Spleen (tissue), 11 donors: Measurements from ENCODE around the gene CSK. TPM values are rescaled to one million over a fixed set of nuclear protein-coding genes. Genes with fewer than 3 reads are reported as not detected.
A peak's percentile ranks its signal among the peaks of the same experiment; 100 is the strongest.

Source experiments
- DNase-seq: peaks from one replicate; pipeline ENCODE4 v3.0.0-alpha.2; 2020
- H3K27ac ChIP-seq, 8 donors: fragments of 200-600 bp; sonication (generic) in 7 of 8; 1 replicate in 4 of 8; 2 replicates in 4 of 8; pipeline versions ENCODE4 v1.5.0 to v1.8.0; 2016 to 2021; ENCODE audit warnings: inconsistent platforms in 4 of 8, mild to moderate bottlenecking in 4 of 8, moderate library complexity in 1 of 8
- H3K27me3 ChIP-seq, 7 donors: fragments of 200-600 bp; sonication (generic) in 6 of 7; replicated peaks in 1 of 7; 1 replicate in 4 of 7; 2 replicates in 3 of 7; pipeline versions ENCODE4 v1.5.0 to v1.8.0; 2016 to 2021; ENCODE audit warnings: inconsistent platforms in 3 of 7, mild to moderate bottlenecking in 1 of 7
- H3K36me3 ChIP-seq, 6 donors: fragments of 200-600 bp; sonication (generic) in 5 of 6; 1 replicate in 4 of 6; 2 replicates in 2 of 6; pipeline versions ENCODE4 v1.5.0 to v1.8.0; 2016 to 2021; ENCODE audit warnings: inconsistent platforms in 2 of 6
- H3K4me1 ChIP-seq, 6 donors: fragments of 200-600 bp; sonication (generic) in 5 of 6; 1 replicate in 3 of 6; 2 replicates in 3 of 6; pipeline versions ENCODE4 v1.5.0 to v1.8.0; 2016 to 2021; ENCODE audit warnings: inconsistent platforms in 3 of 6
- H3K4me3 ChIP-seq, 8 donors: fragments of 200-600 bp; sonication (generic) in 7 of 8; 1 replicate in 4 of 8; 2 replicates in 4 of 8; pipeline versions ENCODE4 v1.5.0 to v1.8.0; 2016 to 2021; ENCODE audit warnings: inconsistent platforms in 4 of 8, mild to moderate bottlenecking in 4 of 8, moderate library complexity in 2 of 8
- H3K9me3 ChIP-seq, 8 donors: fragments of 200-600 bp; sonication (generic) in 7 of 8; 1 replicate in 4 of 8; 2 replicates in 4 of 8; pipeline versions ENCODE4 v1.5.0 to v1.8.0; 2016 to 2021; ENCODE audit warnings: inconsistent platforms in 4 of 8
- CTCF ChIP-seq, 11 experiments: fragments of 200-600 bp in 7 of 11; fragments of 450-650 bp in 4 of 11; sonication (generic) in 4 of 11; IDR thresholded peaks in 8 of 11; conservative IDR thresholded peaks in 3 of 11; 1 replicate in 7 of 11; 2 replicates in 4 of 11; pipeline versions ENCODE4 v1.4.0 to v1.8.0; 2016 to 2021; ENCODE audit warnings: antibody characterized with exemption in 11 of 11, inconsistent platforms in 4 of 11, mild to moderate bottlenecking in 1 of 11
- POLR2A ChIP-seq, 3 donors: fragments of 450-650 bp; IDR thresholded peaks; one replicate each; pipeline ENCODE4 v1.5.1; 2017; ENCODE audit warnings: antibody characterized with exemption in 3 of 3, mild to moderate bottlenecking in 1 of 3
- POLR2AphosphoS5 ChIP-seq, 3 donors: sonication (generic); formaldehyde crosslinking; IDR thresholded peaks; one replicate each; pipeline ENCODE4 v1.5.1; 2017; ENCODE audit warnings: antibody characterized with exemption in 3 of 3
- WGBS, 5 donors: extraction: QIAGEN DNeasy Blood & Tissue Kit in 3 of 5; methylation state at CpG; one replicate each; pipeline versions ENCODE4 v1.1.5 to v1.1.7; 2013 to 2018; 5-methylcytosine and 5-hydroxymethylcytosine counted together
- intact Hi-C: fragments of 100-400 bp; cut with DNase I; formaldehyde crosslinking; loops from one replicate; pipeline ENCODE4 v1.15.0; 2023; ENCODE audit warnings: low total_unique reads
- polyA plus RNA-seq, 3 donors: library from polyadenylated mRNA; stranded (reverse); fragments of 200-250 nt; gene quantifications; one replicate each; pipeline ENCODE4 v1.2.1, GENCODE V29; 2013
- total RNA-seq, 7 donors: library from RNA; depleted of rRNA in 3 of 7; stranded (reverse); fragments of >200 nt in 3 of 7; fragmentation: NEBNext Ultra II Directional in 4 of 7; extraction: Animal tissue kit (Norgen Biotek cat#: 25700) in 4 of 7; gene quantifications; one replicate each; pipeline versions ENCODE4 v1.1.0 to v1.2.1, GENCODE V29; 2016 to 2021
- donor health status: healthy with polysubstance abuse.
- donor health status: DM: no; HTN: no; CAD: no; lungs with moderate emphysema.
- donor health status: DM: no; HTN: no; CAD: no.
- donor health status: Bipolar disorder and iron deficiency.
- donor health status: healthy.
- donor health status: DM: no; HTN: no; CAD: no.
- donor health status: DM: yes; HTN: yes; CAD: no.

CSK gene
- total and polyA plus RNA-seq, 10 donors: 121 to 281 (median 192) TPM

GRCh38 chr15:74829991-74830390, 48.1 kb downstream of the CSK start:
- 59 to 74% (median 61%) methylated on average over 6 of the region's 6 CpGs for WGBS, 5 donors
- H3K36me3 ChIP-seq: no peaks in the 10 kb centered on the region

DNA sequence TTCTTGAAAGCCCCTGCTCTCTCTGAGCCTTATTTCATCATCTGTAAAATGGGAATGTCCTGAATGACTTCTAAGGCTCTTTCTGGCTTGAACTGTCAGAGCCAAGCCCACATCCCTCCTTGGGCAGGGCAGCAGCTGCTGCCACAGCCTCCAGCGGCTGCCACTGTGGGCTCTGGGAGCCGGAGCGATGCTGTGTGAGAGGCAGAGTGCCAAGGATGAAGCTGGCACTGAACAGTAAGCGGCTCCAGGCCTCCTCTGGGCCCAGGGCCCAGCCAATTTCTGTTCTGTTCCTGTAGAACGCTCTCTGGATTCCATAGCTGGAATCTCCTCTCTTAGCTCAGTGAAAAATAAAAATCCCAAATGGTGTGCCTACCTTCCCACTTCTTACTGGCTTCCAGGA, 49.0 kb downstream of the CSK start:
- DNase-seq: no peak
- H3K27ac ChIP-seq: no peak overlapping the region
- H3K36me3 ChIP-seq: peaks cover 0 to 6% (median 2%) of the 10 kb centered on the region in 6 donors
- TF ChIP-seq POLR2A (IDR thresholded peaks at IDR 0.05) (no peak), CTCF (IDR thresholded peaks at IDR 0.05 in 8 of 11, conservative IDR thresholded peaks at IDR 0.05 in 3 of 11) (no peak), POLR2AphosphoS5 (IDR thresholded peaks at IDR 0.05) (no peak)
- H3K9me3 ChIP-seq: no peaks in the 10 kb centered on the region
- intact Hi-C loops: no loop called here
- peaks cover 0 to 31% (median 10%) of the 10 kb centered on the region in 7 donors for H3K27me3 ChIP-seq
- WGBS, 5 donors: 73 to 91% (median 89%) methylated on average over 5 of the region's 5 CpGs
- no peak overlapping the region for H3K4me3 ChIP-seq
- peaks cover 0 to 32% (median 7%) of the 10 kb centered on the region in 6 donors for H3K4me1 ChIP-seq

More at GRCh38 chr15:74829991-74830390, 48.1 kb downstream of the CSK start:
- no peak for TF ChIP-seq CTCF (IDR thresholded peaks at IDR 0.05 in 8 of 11, conservative IDR thresholded peaks at IDR 0.05 in 3 of 11)
- TF ChIP-seq POLR2A (IDR thresholded peaks at IDR 0.05): no peak
- no peak for TF ChIP-seq POLR2AphosphoS5 (IDR thresholded peaks at IDR 0.05)
- Histone ChIP-seq H3K4me3 (no peak overlapping the region), H3K27ac (no peak overlapping the region), H3K27me3 (peaks cover 0 to 38% (median 10%) of the 10 kb centered on the region in 7 donors), H3K4me1 (peaks cover 0 to 29% (median 7%) of the 10 kb centered on the region in 6 donors), H3K9me3 (no peaks in the 10 kb centered on the region)
- DNase-seq: no peak
- intact Hi-C loops: no loop called here

- peaks cover 0 to 21% (median 1%) of the 10 kb centered on the region in 6 donors for H3K4me1 ChIP-seq
- DNase-seq: no peak
- H3K9me3 ChIP-seq: no peaks in the 10 kb centered on the region
- 77 to 87% (median 81%) methylated on average over 13 to 15 of the region's 15 CpGs for WGBS, 5 donors
- peaks cover 0 to 20% (median 5%) of the 10 kb centered on the region in 7 donors for H3K27me3 ChIP-seq
- intact Hi-C loops: no loop called here
- peaks cover 0 to 17% (median 9%) of the 10 kb centered on the region in 6 donors for H3K36me3 ChIP-seq
- no peak overlapping the region for H3K27ac ChIP-seq
- no peak overlapping the region for H3K4me3 ChIP-seq
- TF ChIP-seq POLR2AphosphoS5 (IDR thresholded peaks at IDR 0.05) (peak in 2 of 3 donors; percentile 12 to 16), POLR2A (IDR thresholded peaks at IDR 0.05) (no peak)
These were observed 50.1 kb downstream of the CSK start for GRCh38 chr15:74831813-74832495.

- peaks cover 0 to 26% (median 11%) of the 10 kb centered on the region in 6 donors for H3K36me3 ChIP-seq
- intact Hi-C loops: no loop called here
- H3K27me3 ChIP-seq: peaks cover 0 to 11% (median under 1%) of the 10 kb centered on the region in 7 donors
- H3K4me1 ChIP-seq: peaks cover 0 to 19% (median 1%) of the 10 kb centered on the region in 6 donors
- 48 to 64% (median 61%) methylated on average over 4 of the region's 4 CpGs for WGBS, 5 donors
- H3K27ac ChIP-seq: no peak overlapping the region
- no peak for DNase-seq
- H3K9me3 ChIP-seq: no peaks in the 10 kb centered on the region
- H3K4me3 ChIP-seq: no peak overlapping the region
- TF ChIP-seq POLR2A (IDR thresholded peaks at IDR 0.05) (no peak), POLR2AphosphoS5 (IDR thresholded peaks at IDR 0.05) (no peak), CTCF (IDR thresholded peaks at IDR 0.05 in 8 of 11, conservative IDR thresholded peaks at IDR 0.05 in 3 of 11) (no peak)
These were observed 50.9 kb downstream of the CSK start for GRCh38 chr15:74832826-74833225.
